ENCODE results near the gene EEF2. TPM values are rescaled to one million over a fixed set of nuclear protein-coding genes. Genes with fewer than 3 reads are reported as not detected.
"Not testable (repeated sequence)": the region's sequence is repeated elsewhere in the genome, so short reads cannot be mapped to it uniquely, and the experiment has no call there.

The EEF2 gene
- total RNA-seq, 1 donor from 2014 or later, result 2,154 TPM

DNA sequence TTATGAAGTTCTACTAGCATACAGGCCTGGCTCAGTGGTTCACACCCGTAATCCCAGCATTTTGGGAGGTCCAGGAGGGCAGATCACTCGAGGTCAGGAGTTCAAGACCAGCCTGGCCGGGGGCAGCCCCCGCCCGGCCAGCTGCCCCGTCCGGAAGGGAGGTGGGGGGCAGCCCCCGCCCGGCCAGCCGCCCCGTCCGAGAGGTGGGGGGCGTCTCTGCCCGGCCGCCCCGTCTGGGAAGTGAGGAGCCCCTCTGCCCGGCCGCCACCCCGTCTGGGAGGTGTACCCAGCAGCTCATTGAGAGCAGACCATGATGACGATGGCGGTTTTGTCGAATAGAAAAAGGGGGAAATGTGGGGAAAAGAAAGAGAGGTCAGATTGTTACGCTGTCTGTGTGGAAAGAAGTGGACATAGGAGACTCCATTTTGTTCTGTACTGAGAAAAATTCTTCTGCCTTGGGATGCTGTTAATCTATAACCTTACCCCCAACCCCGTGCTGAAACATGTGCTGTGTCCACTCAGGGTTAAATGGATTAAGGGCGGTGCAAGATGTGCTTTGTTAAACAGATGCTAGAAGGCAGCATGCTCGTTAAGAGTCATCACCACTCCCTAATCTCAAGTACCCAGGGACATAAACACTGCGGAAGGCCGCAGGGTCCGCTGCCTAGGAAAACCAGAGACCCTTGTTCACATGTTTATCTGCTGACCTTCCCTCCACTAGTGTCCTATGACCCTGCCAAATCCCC is 13.6 kb upstream of the EEF2 start:
- ATAC-seq; intact Hi-C loops (cut with DNase I): not testable (repeated sequence)

DNA sequence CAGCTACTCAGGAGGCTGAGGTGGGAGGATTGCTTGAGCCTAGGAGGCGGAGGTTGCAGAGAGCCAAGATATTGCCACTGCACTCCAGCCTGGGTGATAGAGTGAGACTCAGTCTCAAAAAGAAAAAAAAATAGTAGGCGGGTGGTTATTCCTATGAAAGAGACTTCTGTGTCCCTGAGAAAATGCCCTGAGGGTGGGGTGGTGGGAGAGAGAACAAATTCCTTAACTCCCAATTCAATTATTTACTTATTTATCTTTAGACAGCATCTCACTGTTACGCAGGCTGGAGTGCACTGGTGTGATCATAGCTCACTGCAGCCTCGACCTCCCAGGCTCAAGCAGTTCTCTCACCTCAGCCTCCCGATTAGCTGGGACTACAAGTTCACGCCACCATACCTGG is 10.3 kb upstream of the EEF2 start:
- no peak for ATAC-seq

More for the DNA sequence above, 13.6 kb upstream of the EEF2 start:
- peak; percentile 11 for DNase-seq (ENCODE audit: missing footprints)

DNA sequence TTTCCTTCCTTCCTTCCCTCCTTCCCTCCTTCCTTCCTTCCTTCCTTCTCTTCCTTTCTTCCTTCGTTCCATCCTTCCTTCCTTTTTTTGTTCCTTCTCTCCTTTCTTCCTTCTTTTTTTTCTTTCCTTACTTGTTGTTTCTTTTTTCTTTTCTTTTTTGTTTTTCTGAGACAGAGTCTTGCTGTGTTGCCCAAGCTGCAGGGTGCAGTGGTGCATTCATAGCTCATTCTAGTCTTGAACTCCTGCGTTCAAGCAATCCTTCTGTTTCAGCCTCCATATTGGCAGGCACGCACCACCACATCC is 5.5 kb upstream of the EEF2 start:
- intact Hi-C loops (cut with DNase I), result no loop called here
- no peak for ATAC-seq
- DNase-seq (ENCODE audit: missing footprints), result no peak

More for the DNA sequence above, 10.3 kb upstream of the EEF2 start:
- intact Hi-C loops (cut with DNase I), result no loop called here
- no peak for DNase-seq (ENCODE audit: missing footprints)

DNA sequence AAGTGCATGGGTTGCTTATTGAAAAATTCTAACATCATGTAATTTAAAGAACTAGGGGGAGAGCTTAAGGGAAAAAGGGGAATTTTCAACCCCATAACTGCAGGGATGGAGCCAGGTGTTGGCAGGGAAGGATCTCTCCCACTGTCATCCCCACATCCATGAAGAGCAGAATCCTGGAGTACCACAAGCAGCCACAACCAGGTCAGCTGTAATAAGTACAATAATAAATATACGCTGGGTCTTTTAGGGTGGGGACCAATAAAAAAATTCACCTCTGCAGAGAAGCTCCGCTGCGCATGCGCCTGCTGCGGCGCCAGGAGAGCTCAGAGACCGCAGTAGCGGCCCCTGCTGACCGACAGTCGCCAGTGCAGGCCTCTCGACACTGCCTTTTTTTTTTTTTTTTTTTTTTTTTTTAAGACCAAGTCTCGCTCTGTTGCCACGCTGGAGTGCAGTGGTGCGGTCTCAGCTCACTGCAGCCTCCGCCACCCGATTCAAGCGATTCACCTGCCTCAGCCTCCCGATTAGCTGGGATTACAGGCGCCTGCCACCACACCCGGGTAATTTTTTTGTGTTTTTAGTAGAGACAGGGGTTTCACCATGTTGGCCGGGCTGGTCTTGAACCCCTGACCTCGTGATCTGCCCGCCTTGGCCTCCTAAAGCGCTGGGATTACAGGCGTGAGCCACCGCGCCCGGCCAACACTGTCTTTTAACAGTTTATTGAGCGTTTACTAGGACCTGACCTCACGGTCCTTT is 2.5 kb upstream of the EEF2 start:
- intact Hi-C loops (cut with DNase I), result loop anchor here (2.0 to 10.0 kb wide), 5 partner anchors 79 to 225 kb away; partner anchors contain the start of genes ANKRD24, APBA3, MAP2K2 and MRPL54
- ATAC-seq, result peak; percentile 23

DNA sequence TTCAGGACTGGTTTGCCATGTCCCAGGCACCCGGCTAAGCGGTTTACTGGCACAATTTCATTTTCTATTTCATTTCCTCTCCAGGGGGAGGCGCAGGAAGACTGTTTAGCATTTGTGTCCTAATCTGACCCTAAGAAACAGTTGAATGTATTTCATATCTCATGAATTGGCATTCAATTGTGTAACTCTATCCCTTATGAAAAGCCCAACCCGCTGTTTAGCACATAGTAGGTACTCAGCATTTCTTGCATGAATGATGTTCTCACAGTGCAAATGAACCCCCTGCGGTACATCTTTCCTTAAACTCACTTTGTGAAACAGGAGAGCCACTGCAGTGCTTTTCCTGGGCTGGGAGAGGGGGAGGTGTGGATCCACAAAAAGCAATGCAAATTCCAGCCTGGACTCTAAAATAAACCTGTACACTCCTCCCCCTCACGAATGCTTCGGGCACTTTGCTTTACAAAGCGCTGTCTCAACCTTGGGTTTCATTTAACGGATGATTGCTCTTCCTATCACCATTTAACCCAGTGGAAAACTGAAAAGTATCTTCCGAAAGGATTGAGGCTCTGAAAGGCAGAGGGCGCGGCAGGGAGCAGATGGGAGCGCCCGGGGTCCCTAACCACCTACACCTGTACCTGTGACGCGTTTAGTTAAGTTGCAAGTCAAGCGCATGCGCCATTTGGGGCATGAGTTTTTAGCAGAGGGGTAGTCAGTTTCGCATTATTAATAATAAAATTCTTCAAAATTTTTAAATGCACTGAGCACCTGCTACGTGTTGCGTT is 1.2 kb upstream of the EEF2 start:
- DNase-seq (ENCODE audit: missing footprints) (peak; percentile 37), ATAC-seq (peak; percentile 67)
- intact Hi-C loops (cut with DNase I), result loop anchor here (1.0 to 10.0 kb wide), 6 partner anchors 80 to 224 kb away; partner anchors contain the start of genes ANKRD24, APBA3, MAP2K2 and MRPL54

More for the DNA sequence above, 2.5 kb upstream of the EEF2 start:
- peak; percentile 95 for DNase-seq (ENCODE audit: missing footprints)

DNA sequence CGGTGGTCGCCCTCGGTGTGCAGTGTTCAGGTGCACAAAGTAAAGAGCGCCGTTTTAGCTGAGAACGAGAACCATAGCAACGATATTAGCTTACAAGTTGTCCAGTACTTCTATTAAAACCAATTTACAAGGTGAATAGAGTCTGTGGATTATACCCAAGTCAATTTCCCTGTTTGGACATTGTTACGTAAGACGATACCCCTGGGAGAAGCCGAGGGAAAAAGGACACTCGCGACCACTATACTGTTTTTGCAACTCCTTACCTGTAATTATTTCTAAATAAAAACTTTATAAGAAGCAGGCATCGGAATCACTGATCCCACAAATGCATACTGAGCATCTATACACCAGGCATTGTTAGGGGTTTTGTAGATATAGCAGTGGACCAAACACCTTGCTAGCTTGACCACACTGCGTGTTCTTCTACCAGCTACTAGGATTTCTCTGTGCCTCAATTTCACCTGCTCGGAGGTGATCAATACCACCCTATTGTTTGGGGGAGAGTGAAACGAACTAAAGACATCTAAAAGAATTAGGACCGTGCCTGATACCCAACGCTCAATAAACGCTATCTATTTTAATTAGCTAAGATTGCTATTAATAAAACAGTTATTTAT is 488 bp upstream of the EEF2 start:
- intact Hi-C loops (cut with DNase I), result loop anchor here (1.0 to 10.0 kb wide), 7 partner anchors 15 to 223 kb away; partner anchors contain the start of genes ANKRD24, APBA3, DAPK3 and MAP2K2
- DNase-seq (ENCODE audit: missing footprints) (no peak), ATAC-seq (no peak)

DNA sequence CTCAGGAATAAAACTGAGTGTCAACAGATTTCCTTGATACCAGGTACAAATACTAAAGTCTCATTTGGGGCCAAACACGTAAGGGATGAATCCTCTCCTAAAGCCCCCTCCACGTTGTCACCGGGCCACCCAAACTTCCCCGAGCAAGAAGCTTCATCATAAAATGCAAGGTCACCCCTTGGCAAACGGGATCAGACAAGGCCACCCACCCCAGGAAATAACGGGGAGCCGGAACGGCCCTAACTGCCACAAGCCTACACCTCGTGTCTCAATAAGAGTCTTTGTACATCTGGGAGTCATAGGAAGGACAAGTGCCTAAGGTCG is 717 bp downstream of the EEF2 start:
- intact Hi-C loops (cut with DNase I), result loop anchor here (2.0 to 10.0 kb wide), 2 partner anchors 14 to 140 kb away; partner anchors contain the start of genes DAPK3 and MAP2K2
- DNase-seq (ENCODE audit: missing footprints) (peak; percentile 16), ATAC-seq (no peak)

DNA sequence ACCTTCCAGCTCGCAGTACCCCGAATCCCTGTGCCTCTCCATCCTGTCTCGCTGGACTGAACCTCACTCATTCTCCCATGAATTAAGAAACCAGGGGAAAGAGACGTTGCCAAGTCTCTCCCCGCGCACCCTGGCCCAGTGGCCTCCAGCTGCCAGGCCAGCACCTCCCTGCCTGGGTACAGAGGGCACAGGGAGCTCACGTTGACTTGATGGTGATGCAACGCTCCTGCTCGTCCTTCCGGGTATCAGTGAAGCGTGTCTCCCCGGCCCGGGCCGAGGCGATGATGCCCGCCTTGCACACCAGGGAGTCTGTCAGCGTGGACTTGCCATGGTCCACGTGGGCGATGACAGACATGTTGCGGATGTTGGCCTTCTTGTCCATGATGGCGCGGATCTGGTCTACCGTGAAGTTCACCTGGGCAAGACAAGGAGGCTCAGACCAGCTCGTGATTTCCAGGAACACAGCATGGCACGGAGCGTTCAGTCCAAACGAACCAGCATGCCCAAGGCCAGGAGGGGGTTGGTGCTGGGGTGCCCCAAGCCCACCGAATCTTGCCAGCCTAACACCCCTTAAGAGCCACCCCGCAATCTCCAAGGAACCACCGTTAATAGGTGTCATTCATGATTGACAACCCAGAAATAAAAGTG is 1.2 kb downstream of the EEF2 start:
- intact Hi-C loops (cut with DNase I), result loop anchor here (2.0 to 10.0 kb wide), 2 partner anchors 13 to 141 kb away; partner anchors contain the start of genes DAPK3 and MAP2K2
- no peak for ATAC-seq
- peak; percentile 76 for DNase-seq (ENCODE audit: missing footprints)

DNA sequence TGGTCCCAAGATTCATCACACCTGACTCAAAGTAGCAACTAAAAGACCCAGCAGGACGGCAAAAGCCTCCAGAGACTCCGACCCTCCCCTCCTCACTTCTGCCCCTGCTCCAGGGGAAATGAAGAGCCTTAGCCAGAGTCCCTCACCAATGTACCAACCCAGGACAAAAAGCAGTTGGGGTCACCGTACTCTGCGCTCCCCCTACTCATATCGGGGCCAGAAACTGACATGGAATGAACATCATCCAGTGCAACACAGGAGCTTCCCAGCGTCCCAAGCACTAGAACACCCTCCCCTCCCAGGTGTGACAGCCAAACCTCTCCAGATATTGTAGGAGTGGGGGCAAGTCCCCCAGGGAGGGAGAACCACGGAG is 1.7 kb downstream of the EEF2 start:
- ATAC-seq (no peak), DNase-seq (ENCODE audit: missing footprints) (peak; percentile 14)
- intact Hi-C loops (cut with DNase I), result loop anchor here (10.0 kb wide), 1 partner anchor 141 kb away; the partner anchor contains the start of gene MAP2K2

DNA sequence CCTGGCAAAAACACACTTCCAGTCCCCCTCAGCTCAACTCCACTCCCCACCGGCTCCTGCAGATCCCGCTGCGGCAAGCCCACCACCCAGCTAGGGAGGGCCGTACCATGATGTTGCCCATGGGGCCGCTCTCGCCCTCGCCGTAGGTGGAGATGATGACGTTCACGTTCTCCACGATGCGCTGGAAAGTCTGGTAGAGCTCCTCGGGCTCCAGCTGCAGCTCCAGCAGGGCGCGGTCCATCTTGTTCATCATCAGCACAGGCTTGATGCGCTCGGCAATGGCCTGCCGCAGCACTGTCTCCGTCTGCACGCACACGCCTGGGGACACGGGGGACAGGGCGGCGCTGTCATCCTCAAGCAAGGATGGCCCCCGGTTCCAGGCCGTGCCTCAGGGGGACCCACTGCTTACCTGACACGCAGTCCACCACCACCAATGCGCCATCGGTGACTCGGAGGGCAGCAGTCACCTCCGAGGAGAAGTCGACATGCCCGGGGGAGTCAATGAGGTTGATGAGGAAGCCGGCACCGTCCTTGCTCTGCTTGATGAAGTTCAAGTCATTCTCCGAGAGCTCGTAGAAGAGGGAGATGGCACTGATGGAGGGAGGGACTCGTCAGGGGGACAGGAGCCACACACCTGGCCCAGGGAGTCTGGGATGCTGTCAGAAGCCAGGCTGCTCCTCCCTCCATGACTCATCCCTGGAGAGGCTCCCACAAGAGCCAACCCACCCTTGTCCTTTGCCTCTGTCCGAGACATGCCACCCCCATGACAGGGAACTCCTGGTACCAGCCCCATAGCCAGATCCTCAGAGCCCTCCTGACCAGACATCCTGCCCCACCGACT is 2.3 kb downstream of the EEF2 start:
- ATAC-seq (no peak), DNase-seq (ENCODE audit: missing footprints) (peak; percentile 72)
- intact Hi-C loops (cut with DNase I), result loop anchor here (10.0 kb wide), 1 partner anchor 142 kb away; the partner anchor contains the start of gene MAP2K2

DNA sequence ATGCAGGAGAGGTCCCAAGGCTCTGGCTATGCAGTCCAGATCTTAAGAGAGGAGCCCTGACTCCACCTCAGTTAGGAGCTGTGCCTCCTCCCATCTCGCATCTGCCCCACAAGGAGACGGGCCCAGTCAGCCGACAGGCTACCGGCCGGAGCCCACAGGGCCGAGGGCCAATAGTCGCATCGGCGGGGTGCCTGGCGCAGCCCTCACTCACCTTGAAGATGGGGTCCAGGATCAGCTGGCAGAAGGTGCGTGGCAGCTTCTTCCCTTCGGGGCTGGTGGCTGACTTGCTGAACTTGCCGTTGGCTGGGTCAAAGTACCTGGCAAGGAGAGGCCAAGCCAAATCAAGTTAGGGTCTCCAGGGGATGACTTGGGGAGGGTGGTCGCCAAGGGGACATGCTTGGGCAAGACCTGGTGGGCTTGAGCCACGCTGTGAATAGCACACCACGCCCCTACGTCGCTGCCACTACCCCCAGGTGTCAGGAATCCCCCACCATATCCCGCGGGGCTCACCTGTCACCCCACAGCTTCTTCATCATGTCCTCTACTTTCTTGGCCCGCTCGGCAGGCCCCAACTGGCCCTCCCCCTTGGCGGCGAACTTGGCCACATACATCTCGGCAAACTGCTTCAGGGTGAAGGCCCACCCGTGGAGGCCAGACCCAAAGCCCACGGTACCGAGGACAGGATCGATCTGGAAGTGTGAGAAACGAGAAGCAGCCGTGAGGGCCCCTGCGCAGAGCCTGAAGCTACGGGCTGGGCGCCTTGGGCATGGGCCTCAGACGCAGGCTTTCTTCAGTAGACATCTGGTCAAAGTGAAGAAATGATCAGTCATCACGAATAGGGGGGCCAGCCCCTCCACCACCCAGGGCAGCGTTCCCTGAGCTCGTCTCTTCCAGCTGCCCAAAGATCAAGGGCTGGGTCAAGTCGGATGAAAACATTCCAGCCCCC is 3.3 kb downstream of the EEF2 start:
- ATAC-seq, result no peak
- DNase-seq (ENCODE audit: missing footprints), result peak; percentile 59
- intact Hi-C loops (cut with DNase I), result loop anchor here (10.0 kb wide), 1 partner anchor 143 kb away; the partner anchor contains the start of gene MAP2K2

DNA sequence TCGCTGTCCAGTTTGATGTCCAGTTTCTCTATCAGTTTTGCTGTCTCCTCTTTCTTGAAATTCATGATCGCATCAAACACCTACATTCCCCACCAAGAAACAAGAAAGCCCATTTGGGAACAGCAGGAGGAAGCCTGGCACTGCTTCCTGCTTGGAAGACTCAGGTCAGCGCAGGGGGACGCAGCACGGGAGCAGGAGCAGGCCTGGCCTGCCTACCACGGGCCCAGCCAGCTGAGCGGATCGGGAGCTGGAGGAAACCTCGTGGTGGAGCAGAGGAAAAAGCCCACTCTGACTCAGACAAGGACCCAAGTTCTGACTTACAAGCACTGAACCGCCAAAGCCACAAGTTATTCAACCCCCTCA is 3.9 kb downstream of the EEF2 start:
- intact Hi-C loops (cut with DNase I), result loop anchor here (10.0 kb wide), 1 partner anchor 143 kb away; the partner anchor contains the start of gene MAP2K2
- ATAC-seq (no peak), DNase-seq (ENCODE audit: missing footprints) (peak; percentile 18)

DNA sequence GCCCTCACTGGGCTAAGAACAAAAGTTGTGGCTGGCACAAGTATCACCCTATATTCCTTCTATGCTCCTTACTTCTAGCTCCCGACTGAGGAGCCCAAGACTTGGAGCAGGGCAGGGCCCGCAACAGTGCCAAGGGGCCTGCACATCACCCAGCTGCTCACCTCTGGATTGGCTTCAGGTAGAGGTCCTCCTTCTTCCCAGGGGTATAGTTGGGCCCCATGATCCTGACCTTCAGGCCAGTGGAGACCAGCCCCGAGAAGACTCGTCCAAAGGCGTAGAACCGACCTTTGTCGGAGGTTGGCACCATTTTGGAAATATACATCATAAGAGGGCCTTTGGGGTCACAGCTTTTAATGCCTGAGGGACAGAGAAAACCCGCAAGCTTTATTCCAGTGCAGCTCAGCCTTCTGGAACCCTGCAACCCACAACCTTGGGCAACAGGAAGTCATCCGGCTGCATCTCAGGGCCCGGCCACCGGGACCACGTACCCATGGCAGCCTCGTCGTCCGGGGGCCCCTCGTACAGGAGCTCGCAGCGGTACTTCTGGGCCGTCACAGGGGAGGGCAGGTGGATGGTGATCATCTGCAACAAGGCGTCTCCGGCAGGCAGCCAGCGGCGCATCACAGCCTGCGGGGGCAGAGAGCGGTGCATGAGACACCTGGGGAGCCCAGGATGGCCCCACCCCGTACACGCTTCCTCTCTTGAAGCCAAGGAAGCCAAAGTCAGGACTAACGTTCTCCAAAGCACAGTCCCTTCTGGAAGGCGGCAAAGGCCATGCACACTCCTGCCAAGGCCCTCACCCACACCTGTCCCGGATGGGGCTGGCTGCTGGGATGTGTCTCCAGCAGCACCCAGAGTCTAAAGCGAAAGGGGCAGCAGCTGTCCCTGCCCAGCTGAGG is 4.7 kb downstream of the EEF2 start:
- ATAC-seq, result no peak
- intact Hi-C loops (cut with DNase I), result loop anchor here (10.0 kb wide), 1 partner anchor 144 kb away; the partner anchor contains the start of gene MAP2K2
- peak; percentile 59 for DNase-seq (ENCODE audit: missing footprints)

DNA sequence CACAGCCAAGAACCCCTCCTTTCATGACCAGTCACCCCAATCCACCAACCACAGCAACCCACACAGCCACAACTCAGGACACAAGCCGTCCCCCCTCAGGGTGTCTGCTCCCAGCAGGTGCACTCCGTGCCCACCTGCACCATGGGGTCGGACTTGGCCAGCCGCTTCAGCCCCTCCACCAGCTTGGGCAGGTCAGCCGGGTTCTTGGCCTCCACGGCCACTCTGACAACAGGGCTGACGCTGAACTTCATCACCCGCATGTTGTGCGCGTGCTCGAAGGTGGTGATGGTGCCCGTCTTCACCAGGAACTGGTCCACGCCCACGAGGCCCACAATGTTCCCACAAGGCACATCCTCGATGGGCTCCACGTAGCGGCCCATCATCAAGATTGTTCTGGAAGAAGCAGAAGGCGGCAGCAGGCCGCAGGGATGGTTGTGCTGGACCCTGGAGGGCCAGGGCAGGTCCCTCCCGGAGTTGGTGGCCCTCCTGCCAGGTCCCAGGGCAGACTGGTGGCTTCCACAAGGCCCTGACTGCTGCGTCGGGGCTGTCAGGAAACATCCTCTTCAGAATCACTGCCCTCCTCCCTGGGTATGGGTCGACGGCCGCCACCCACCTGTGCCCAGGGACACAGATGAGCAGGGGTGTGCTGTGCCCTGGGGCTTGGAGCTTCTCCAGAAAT is 5.5 kb downstream of the EEF2 start:
- intact Hi-C loops (cut with DNase I), result loop anchor here (10.0 kb wide), 1 partner anchor 145 kb away; the partner anchor contains the start of gene MAP2K2
- peak; percentile 42 for DNase-seq (ENCODE audit: missing footprints)

More for the DNA sequence above, 5.5 kb downstream of the EEF2 start:
- ATAC-seq, result no peak
